22Rv1 (cell line): ENCODE data around the gene RARA.

ENCODE experiments used
- CTCF ChIP-seq: fragments of 450-650 bp; IDR thresholded peaks from 2 replicates; pipeline ENCODE4 v1.5.1; 2017; ENCODE audit warnings: mild to moderate bottlenecking
- ZFX ChIP-seq: fragments of 450-650 bp; IDR thresholded peaks from 2 replicates; pipeline ENCODE4 v1.6.1; 2017; ENCODE audit warnings: antibody characterized with exemption, borderline replicate concordance

DNA sequence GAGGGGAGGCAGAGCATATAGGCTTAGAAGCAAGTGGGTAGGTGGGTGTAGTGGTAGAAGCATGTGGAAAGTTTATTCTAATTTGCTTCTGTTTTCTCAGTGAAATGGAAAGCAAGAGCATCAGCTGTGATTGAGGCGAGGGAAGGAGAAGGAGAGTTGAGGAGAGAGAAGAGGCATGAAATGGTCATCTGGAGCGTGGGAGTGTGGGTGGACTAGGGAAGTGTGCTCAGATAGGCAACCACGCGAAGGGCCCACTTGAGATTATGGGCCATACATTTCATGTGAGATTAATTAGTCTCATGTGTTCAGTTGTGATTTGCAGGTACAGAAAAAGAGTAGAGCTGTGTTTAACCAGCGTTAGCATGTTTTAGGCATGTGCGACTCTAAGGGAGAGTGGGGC lies 42.1 kb upstream of the RARA start:
- TF ChIP-seq CTCF: no peak
- TF ChIP-seq ZFX: no peak
